Right lobe of liver (tissue), 6 donors: Measurements from ENCODE around the gene GRK4. TPM values are rescaled to one million over a fixed set of nuclear protein-coding genes. Genes with fewer than 3 reads are reported as not detected.
"Not testable (repeated sequence)": the region's sequence is repeated elsewhere in the genome, so short reads cannot be mapped to it uniquely, and the experiment has no call there.

Experiments
- ATAC-seq, 4 donors: fragments of 200-7000 bp; cut with Tn5 transposase; one replicate each; pipeline ENCODE4 v1.9.1; 2020; ENCODE audit warnings: mild to moderate bottlenecking in 4 of 4, moderate library complexity in 4 of 4
- DNase-seq, 3 donors: peaks; one replicate each; pipeline ENCODE4 v3.0.0-alpha.2; 2020
- H3K27ac ChIP-seq, 3 donors: fragments of 200-600 bp; one replicate each; pipeline ENCODE4 v1.8.0; 2022
- H3K27me3 ChIP-seq, 2 donors: fragments of 200-600 bp; one replicate each; pipeline ENCODE4 v1.8.0; 2022
- H3K36me3 ChIP-seq, 4 donors: fragments of 200-600 bp; sonication (generic) in 1 of 4; one replicate each; pipeline versions ENCODE4 v1.5.1 to v1.8.0; 2017 to 2022; ENCODE audit warnings: control low read depth in 1 of 4
- H3K4me1 ChIP-seq, 4 donors: fragments of 200-600 bp; sonication (generic) in 1 of 4; one replicate each; pipeline versions ENCODE4 v1.5.1 to v1.8.0; 2017 to 2022; ENCODE audit warnings: control low read depth in 1 of 4
- H3K4me3 ChIP-seq, 3 donors: fragments of 200-600 bp; one replicate each; pipeline ENCODE4 v1.8.0; 2022
- H3K9me3 ChIP-seq, 4 donors: fragments of 200-600 bp; sonication (generic) in 1 of 4; one replicate each; pipeline versions ENCODE4 v1.5.1 to v1.8.0; 2017 to 2022; ENCODE audit warnings: control low read depth in 1 of 4
- CTCF ChIP-seq, 4 donors: fragments of 200-600 bp in 3 of 4; fragments of 450-650 bp in 1 of 4; IDR thresholded peaks; one replicate each; pipeline versions ENCODE4 v1.5.1 to v1.8.0; 2016 to 2022; ENCODE audit warnings: antibody characterized with exemption in 4 of 4, mild to moderate bottlenecking in 2 of 4
- POLR2A ChIP-seq: fragments of 450-650 bp; IDR thresholded peaks from one replicate; pipeline ENCODE4 v1.6.1; 2017; ENCODE audit warnings: antibody characterized with exemption, mild to moderate bottlenecking
- WGBS: methylation state at CpG from one replicate; pipeline ENCODE4 v1.1.6; 2018; ENCODE audit warnings: low coverage, low lambda C conversion rate; ENCODE audit not compliant: insufficient coverage; ENCODE audit errors: missing lambda C conversion rate; 5-methylcytosine and 5-hydroxymethylcytosine counted together
- intact Hi-C, 2 donors: fragments of 100-400 bp; cut with DNase I; formaldehyde crosslinking; loops; one replicate each; pipeline versions ENCODE4 v1.11.2 to v1.14.1; 2022
- total RNA-seq, 6 experiments: library from RNA; depleted of rRNA in 2 of 6; stranded (reverse); fragments of >200 nt in 2 of 6; fragmentation: NEBNext Ultra II Directional in 3 of 6; extraction: Animal tissue kit (Norgen Biotek cat#: 25700) in 3 of 6; gene quantifications; one replicate each; pipeline versions ENCODE4 v1.1.0 to v1.2.4, GENCODE V29; 2016 to 2023
- donor health status: DM: no; HTN: yes; CAD: no.
- donor health status: DM: no; HTN: no; CAD: no.
- donor health status: DM: no; HTN: no; CAD: no.
- donor health status: DM: no; HTN: yes; CAD: no.
- donor health status: DM: no; HTN: yes; CAD: no.

The GRK4 gene
- total RNA-seq, 6 experiments from 2014 or later = 1.0 to 4.3 (median 2.8) TPM

- H3K36me3 ChIP-seq = peaks cover 6 to 94% (median 50%) of the 10 kb centered on the region in 4 donors
- no peaks in the 10 kb centered on the region for H3K9me3 ChIP-seq
- peaks cover 0 to 16% (median 8%) of the 10 kb centered on the region in 4 donors for H3K4me1 ChIP-seq
- WGBS = 76% methylated on average over 12 of the region's 31 CpGs
- DNase-seq (peak; percentile 19 to 49 (median 43)), ATAC-seq (no peak)
- no peaks in the 10 kb centered on the region for H3K27me3 ChIP-seq
- H3K27ac ChIP-seq = no peak overlapping the region
- TF ChIP-seq CTCF (IDR thresholded peaks at IDR 0.05) = no peak
- no peak for TF ChIP-seq POLR2A
- no peak overlapping the region for H3K4me3 ChIP-seq
- intact Hi-C loops = no loop called here
Measured at GRCh38 chr4:2942532-2943363, 20.6 kb upstream of the GRK4 start.

GRCh38 chr4:2943364-2944090, 19.8 kb upstream of the GRK4 start:
- peak; percentile 14 to 37 (median 36) for DNase-seq
- intact Hi-C loops = no loop called here
- no peak for ATAC-seq

GRCh38 chr4:2944091-2944482, 19.3 kb upstream of the GRK4 start:
- Histone ChIP-seq H3K4me1 (peaks cover 0 to 28% (median 13%) of the 10 kb centered on the region in 4 donors), H3K4me3 (no peak overlapping the region), H3K36me3 (peaks cover 6 to 81% (median 45%) of the 10 kb centered on the region in 4 donors), H3K27ac (no peak overlapping the region), H3K27me3 (no peaks in the 10 kb centered on the region), H3K9me3 (no peaks in the 10 kb centered on the region)
- 60% methylated on average over 1 of the region's 11 CpGs for WGBS
- ATAC-seq (no peak), DNase-seq (peak in 2 of 3 donors; percentile 8 to 24)
- TF ChIP-seq POLR2A = no peak
- TF ChIP-seq CTCF (IDR thresholded peaks at IDR 0.05) = no peak
- intact Hi-C loops = no loop called here

More at GRCh38 chr4:2943364-2944090, 19.8 kb upstream of the GRK4 start:
- no peak overlapping the region for H3K4me3 ChIP-seq
- WGBS = 95% methylated on average over 18 of the region's 20 CpGs
- TF ChIP-seq CTCF (IDR thresholded peaks at IDR 0.05) = no peak
- TF ChIP-seq POLR2A = no peak
- no peaks in the 10 kb centered on the region for H3K27me3 ChIP-seq
- peaks cover 6 to 87% (median 48%) of the 10 kb centered on the region in 4 donors for H3K36me3 ChIP-seq
- no peaks in the 10 kb centered on the region for H3K9me3 ChIP-seq
- H3K4me1 ChIP-seq = peaks cover 0 to 23% (median 10%) of the 10 kb centered on the region in 4 donors
- no peak overlapping the region for H3K27ac ChIP-seq

GRCh38 chr4:2944586-2945526, 18.5 kb upstream of the GRK4 start:
- WGBS = 81% methylated on average over 16 of the region's 30 CpGs
- H3K27me3 ChIP-seq = no peaks in the 10 kb centered on the region
- intact Hi-C loops = no loop called here
- H3K27ac ChIP-seq = no peak overlapping the region
- TF ChIP-seq POLR2A (no peak), CTCF (IDR thresholded peaks at IDR 0.05) (no peak)
- peak; percentile 19 to 40 (median 31) for DNase-seq
- ATAC-seq = no peak
- H3K9me3 ChIP-seq = no peaks in the 10 kb centered on the region
- H3K4me1 ChIP-seq = peaks cover 0 to 28% (median 13%) of the 10 kb centered on the region in 4 donors
- no peak overlapping the region for H3K4me3 ChIP-seq
- peaks cover 6 to 79% (median 45%) of the 10 kb centered on the region in 4 donors for H3K36me3 ChIP-seq

- WGBS = 90% methylated on average over 22 of the region's 30 CpGs
- H3K27ac ChIP-seq = peak overlapping the region in 1 of 3 donors; percentile 76
- peaks cover 6 to 79% (median 44%) of the 10 kb centered on the region in 4 donors for H3K36me3 ChIP-seq
- intact Hi-C loops, H3K27me3 ChIP-seq, H3K4me3 ChIP-seq, H3K9me3 ChIP-seq, ATAC-seq: not testable (repeated sequence)
- DNase-seq = peak in 1 of 3 donors; percentile 28
- H3K4me1 ChIP-seq = peaks cover 0 to 28% (median 13%) of the 10 kb centered on the region in 4 donors
Measured at GRCh38 chr4:2945619-2946604, 17.5 kb upstream of the GRK4 start.
